ENCODE results near the gene FXYD7. TPM values are rescaled to one million over a fixed set of nuclear protein-coding genes. Genes with fewer than 3 reads are reported as not detected.

FXYD7 gene
- polyA plus RNA-seq, 1 experiment: 0.10 TPM

GRCh38 chr19:35179830-35180229 is 36.8 kb downstream of the FXYD7 start:
- DNase-seq (ENCODE audit: low read depth): no peak
- H3K27me3 ChIP-seq (ENCODE audit: control insufficient read depth, insufficient read depth, low read length): peaks cover 4% of the 10 kb centered on the region; the same call in 1 of the 2 replicates
- H3K4me3 ChIP-seq (ENCODE audit: low read depth, low read length): no peak overlapping the region
- CTCF ChIA-PET: no interaction called here
- POLR2A ChIA-PET: no interaction called here
- no peaks in the 10 kb centered on the region for H3K36me3 ChIP-seq (ENCODE audit: control insufficient read depth, insufficient read depth, low read length)
- no peak for TF ChIP-seq CTCF (IDR thresholded peaks at IDR 0.05; ENCODE audit: insufficient read depth, low read depth, low read length)

- DNase-seq (ENCODE audit: low read depth): no peak
- no peaks in the 10 kb centered on the region for H3K36me3 ChIP-seq (ENCODE audit: control insufficient read depth, insufficient read depth, low read length)
- no peak for TF ChIP-seq CTCF (IDR thresholded peaks at IDR 0.05; ENCODE audit: insufficient read depth, low read depth, low read length)
- ChIA-PET POLR2A (no interaction called here), CTCF (no interaction called here)
- H3K4me3 ChIP-seq (ENCODE audit: low read depth, low read length): no peak overlapping the region
- H3K27me3 ChIP-seq (ENCODE audit: control insufficient read depth, insufficient read depth, low read length): peaks cover 4% of the 10 kb centered on the region; the same call in 1 of the 2 replicates
Observed at GRCh38 chr19:35181387-35181786, 38.3 kb downstream of the FXYD7 start.

GRCh38 chr19:35184267-35184666 is 41.2 kb downstream of the FXYD7 start:
- H3K4me3 ChIP-seq (ENCODE audit: low read depth, low read length): no peak overlapping the region
- no peak for TF ChIP-seq CTCF (IDR thresholded peaks at IDR 0.05; ENCODE audit: insufficient read depth, low read depth, low read length)
- H3K36me3 ChIP-seq (ENCODE audit: control insufficient read depth, insufficient read depth, low read length): no peaks in the 10 kb centered on the region
- no peak for DNase-seq (ENCODE audit: low read depth)
- POLR2A ChIA-PET: no interaction called here
- H3K27me3 ChIP-seq (ENCODE audit: control insufficient read depth, insufficient read depth, low read length): peaks cover 4% of the 10 kb centered on the region; the same call in 1 of the 2 replicates
- CTCF ChIA-PET: interaction anchor here (0.6 kb wide), 1 partner anchor 30 kb away, joined by 3 read pairs; no protein-coding TSS in a partner anchor

- DNase-seq (ENCODE audit: low read depth): no peak
- TF ChIP-seq CTCF (IDR thresholded peaks at IDR 0.05; ENCODE audit: insufficient read depth, low read depth, low read length): no peak
- POLR2A ChIA-PET: no interaction called here
- CTCF ChIA-PET: interaction anchor here (0.6 kb wide), 1 partner anchor 29 kb away, joined by 3 read pairs; no protein-coding TSS in a partner anchor
- no peaks in the 10 kb centered on the region for H3K36me3 ChIP-seq (ENCODE audit: control insufficient read depth, insufficient read depth, low read length)
- H3K4me3 ChIP-seq (ENCODE audit: low read depth, low read length): no peak overlapping the region
- 0 out of 2 replicates have a peak, but pooled peaks cover 4% of the 10 kb centered on the region for H3K27me3 ChIP-seq (ENCODE audit: control insufficient read depth, insufficient read depth, low read length)
Observed at GRCh38 chr19:35184884-35185283, 41.8 kb downstream of the FXYD7 start.

- TF ChIP-seq CTCF (IDR thresholded peaks at IDR 0.05; ENCODE audit: insufficient read depth, low read depth, low read length): no peak
- Histone ChIP-seq H3K36me3 (ENCODE audit: control insufficient read depth, insufficient read depth, low read length) (no peaks in the 10 kb centered on the region), H3K27me3 (ENCODE audit: control insufficient read depth, insufficient read depth, low read length) (peaks cover 2% of the 10 kb centered on the region), H3K4me3 (ENCODE audit: low read depth, low read length) (no peak overlapping the region)
- CTCF ChIA-PET: interaction anchor here (1.5 kb wide), 1 partner anchor 53 kb away, joined by 4 read pairs; no protein-coding TSS in a partner anchor
- no peak for DNase-seq (ENCODE audit: low read depth)
- POLR2A ChIA-PET: no interaction called here
Observed at GRCh38 chr19:35194012-35194984, 51.2 kb downstream of the FXYD7 start.
